IMR-90 (cell line): ENCODE data around the gene DAPK3. TPM values are rescaled to one million over a fixed set of nuclear protein-coding genes. Genes with fewer than 3 reads are reported as not detected.

ENCODE experiments used
- ATAC-seq: fragments of 200-7000 bp; cut with Tn5 transposase; 2 replicates; pipeline ENCODE4 v1.9.1; 2020; ENCODE audit warnings: low read depth, mild to moderate bottlenecking, moderate library complexity
- BruUV-seq: library from RNA; stranded (reverse); fragments of 400-500 nt; replicated peaks from 2 replicates; lab custom pipeline; 2021; lab: Mats Ljungman, UMichigan
- CTCF ChIA-PET: fragments of 300-600 bp; formaldehyde crosslinking; extraction: SDS; loops from one replicate; lab custom pipeline; 2021; ENCODE audit warnings: antibody characterized with exemption; lab: Yijun Ruan, JAX
- POLR2A ChIA-PET: fragments of 300-600 bp; sonication (Branson Sonifier 250); formaldehyde crosslinking; loops from one replicate; lab custom pipeline; 2022; ENCODE audit warnings: antibody characterized with exemption; ENCODE audit not compliant: unreplicated experiment; lab: Charles Lee
- DNase-seq: peaks from one replicate; pipeline ENCODE4 v3.0.0; 2013
- H2AFZ ChIP-seq: replicated peaks from 2 replicates; pipeline ENCODE3; 2013; ENCODE audit warnings: low read length, mild to moderate bottlenecking; ENCODE audit not compliant: poor library complexity
- H2AK5ac ChIP-seq: 2 replicates; pipeline ENCODE4 v1.6.1; 2013; ENCODE audit warnings: low read depth, low read length, inconsistent platforms
- H2AK9ac ChIP-seq: replicated peaks from 2 replicates; pipeline ENCODE3; 2013; ENCODE audit warnings: mild to moderate bottlenecking, low read depth, low read length, moderate library complexity; ENCODE audit not compliant: poor library complexity
- H2BK120ac ChIP-seq: 2 replicates; pipeline ENCODE4 v1.6.1; 2013; ENCODE audit warnings: low read depth, low read length, inconsistent platforms
- H2BK15ac ChIP-seq: 3 replicates; pipeline ENCODE4 v1.6.1; 2013; ENCODE audit warnings: low read depth, low read length, inconsistent platforms
- H2BK20ac ChIP-seq: 2 replicates; pipeline ENCODE4 v1.6.1; 2013; ENCODE audit warnings: low read depth, mild to moderate bottlenecking, inconsistent platforms, low read length, moderate library complexity
- H2BK5ac ChIP-seq: 2 replicates; pipeline ENCODE4 v1.6.1; 2013; ENCODE audit warnings: mild to moderate bottlenecking, low read depth, low read length, inconsistent platforms; ENCODE audit not compliant: poor library complexity, severe bottlenecking
- H3K14ac ChIP-seq: replicated peaks from 2 replicates; pipeline ENCODE4 v1.6.1; 2013; ENCODE audit warnings: low read depth, low read length, inconsistent platforms
- H3K18ac ChIP-seq: 2 replicates; pipeline ENCODE4 v1.6.1; 2013; ENCODE audit warnings: low read depth, low read length, control low read depth
- H3K23ac ChIP-seq: 2 replicates; pipeline ENCODE4 v1.6.1; 2013; ENCODE audit warnings: low read depth, low read length, inconsistent platforms
- H3K27ac ChIP-seq: 2 replicates; pipeline ENCODE4 v1.5.1; 2013; ENCODE audit warnings: mild to moderate bottlenecking, control low read depth, low read length; ENCODE audit not compliant: insufficient read depth
- H3K27me3 ChIP-seq: 2 replicates; pipeline ENCODE4 v1.6.1; 2013; ENCODE audit warnings: low read length; ENCODE audit not compliant: control insufficient read depth, insufficient read depth
- H3K36me3 ChIP-seq: 2 replicates; pipeline ENCODE4 v1.6.1; 2013; ENCODE audit warnings: low read length, mixed read lengths; ENCODE audit not compliant: control insufficient read depth, insufficient read depth
- H3K4ac ChIP-seq: 2 replicates; pipeline ENCODE4 v1.6.1; 2013; ENCODE audit warnings: low read depth, low read length, inconsistent platforms
- H3K4me1 ChIP-seq: 2 replicates; pipeline ENCODE4 v1.6.1; 2013; ENCODE audit warnings: low read length, mixed read lengths; ENCODE audit not compliant: control insufficient read depth, insufficient read depth
- H3K4me2 ChIP-seq: 2 replicates; pipeline ENCODE4 v1.6.1; 2013; ENCODE audit warnings: low read depth, mild to moderate bottlenecking, control low read depth, low read length, moderate library complexity
- H3K4me3 ChIP-seq: 2 replicates; pipeline ENCODE4 v1.5.1; 2013; ENCODE audit warnings: low read depth, mild to moderate bottlenecking, control low read depth, low read length, moderate library complexity; ENCODE audit not compliant: insufficient read depth
- H3K56ac ChIP-seq: 2 replicates; pipeline ENCODE4 v1.6.1; 2013; ENCODE audit warnings: low read length, inconsistent platforms; ENCODE audit not compliant: insufficient read depth; ENCODE audit errors: extremely low read depth
- H3K79me1 ChIP-seq, 2 experiments: 2 replicates each; pipeline ENCODE4 v1.6.1; 2013; ENCODE audit warnings: low read length in 2 of 2, inconsistent platforms in 1 of 2, low read depth in 1 of 2
- H3K9ac ChIP-seq: 2 replicates; pipeline ENCODE4 v1.6.1; 2013; ENCODE audit warnings: low read depth, low read length, control low read depth
- H3K9me1 ChIP-seq: 2 replicates; pipeline ENCODE4 v1.6.1; 2013; ENCODE audit warnings: low read length, inconsistent platforms; ENCODE audit not compliant: insufficient read depth
- H3K9me3 ChIP-seq: 2 replicates; pipeline ENCODE4 v1.6.1; 2013; ENCODE audit warnings: low read length; ENCODE audit not compliant: control insufficient read depth, insufficient read depth
- H4K20me1 ChIP-seq: 2 replicates; pipeline ENCODE4 v1.6.1; 2013; ENCODE audit warnings: low read length, inconsistent platforms; ENCODE audit not compliant: insufficient read depth
- H4K5ac ChIP-seq: 2 replicates; pipeline ENCODE4 v1.6.1; 2013; ENCODE audit warnings: mild to moderate bottlenecking, low read depth, low read length, control low read depth
- H4K8ac ChIP-seq, 2 experiments: 2 replicates each; pipeline ENCODE4 v1.6.1; 2013; ENCODE audit warnings: low read depth in 2 of 2, low read length in 2 of 2, control low read depth in 1 of 2, inconsistent platforms in 1 of 2
- H4K91ac ChIP-seq: 2 replicates; pipeline ENCODE4 v1.6.1; 2013; ENCODE audit warnings: low read depth, low read length, inconsistent platforms; ENCODE audit not compliant: insufficient read depth
- BHLHE40 ChIP-seq: fragments of 150-350 bp; IDR thresholded peaks from 2 replicates; pipeline ENCODE4 v1.6.1; 2016; ENCODE audit warnings: mild to moderate bottlenecking, low read depth, low read length
- CTCF ChIP-seq: conservative IDR thresholded peaks from 2 replicates; pipeline ENCODE4 v1.5.1; 2012; ENCODE audit warnings: mild to moderate bottlenecking, low read depth, low read length, improper control_type of control experiment
- MAZ ChIP-seq: IDR thresholded peaks from 2 replicates; pipeline ENCODE4 v1.6.1; 2012; ENCODE audit warnings: low read depth, mild to moderate bottlenecking, low read length, improper control_type of control experiment, moderate library complexity, borderline replicate concordance
- NFE2L2 ChIP-seq: fragments of 150-350 bp; IDR thresholded peaks from 2 replicates; pipeline ENCODE4 v1.6.1; 2016; ENCODE audit warnings: low read depth, mild to moderate bottlenecking, low read length
- RAD21 ChIP-seq: IDR thresholded peaks from 2 replicates; pipeline ENCODE4 v1.6.1; 2012; ENCODE audit warnings: low read length, improper control_type of control experiment
- RFX5 ChIP-seq: IDR thresholded peaks from 2 replicates; pipeline ENCODE4 v1.8.0; 2012; ENCODE audit warnings: low read depth, mild to moderate bottlenecking, low read length, moderate library complexity
- WGBS, 2 experiments: methylation state at CpG; one replicate each; pipeline versions ENCODE4 v1.1.5 to v1.1.7; 2013; ENCODE audit warnings: missing lambda C conversion rate in 2 of 2; ENCODE audit not compliant: insufficient read length in 1 of 2; ENCODE audit errors: extremely low coverage in 2 of 2; 5-methylcytosine and 5-hydroxymethylcytosine counted together
- dilution Hi-C: fragments of 300-500 bp; cut with HindIII; formaldehyde crosslinking; loops from one replicate; pipeline ENCODE4 v1.14.3; 2018; ENCODE audit warnings: low sequenced_read_pairs; ENCODE audit not compliant: unreplicated experiment
- in situ Hi-C: fragments of 300-500 bp; cut with MboI; formaldehyde crosslinking; loops from 3 replicates; pipeline ENCODE4 v1.14.3; 2019; ENCODE audit warnings: low sequenced_read_pairs, inconsistent platforms, mixed read lengths
- intact Hi-C: fragments of 100-400 bp; cut with micrococcal nuclease; formaldehyde crosslinking; loops from 2 replicates; pipeline ENCODE4 v1.10.0; 2022
- polyA plus RNA-seq, 3 experiments: library from polyadenylated mRNA; depleted of rRNA; stranded (reverse); fragments of >200 nt; gene quantifications; 2 replicates each; pipeline ENCODE4 v1.2.3, GENCODE V29; 2012; ENCODE audit warnings: low replicate concordance in 1 of 3
- total RNA-seq: library from RNA; depleted of rRNA; stranded (reverse); fragments of >200 nt; gene quantifications from 2 replicates; pipeline ENCODE4 v1.2.3, GENCODE V29; 2012

DAPK3 gene
- total and polyA plus RNA-seq, 2 of the 4 experiments (the other 2 are of a cell fraction) = 145 to 188 TPM

DNA sequence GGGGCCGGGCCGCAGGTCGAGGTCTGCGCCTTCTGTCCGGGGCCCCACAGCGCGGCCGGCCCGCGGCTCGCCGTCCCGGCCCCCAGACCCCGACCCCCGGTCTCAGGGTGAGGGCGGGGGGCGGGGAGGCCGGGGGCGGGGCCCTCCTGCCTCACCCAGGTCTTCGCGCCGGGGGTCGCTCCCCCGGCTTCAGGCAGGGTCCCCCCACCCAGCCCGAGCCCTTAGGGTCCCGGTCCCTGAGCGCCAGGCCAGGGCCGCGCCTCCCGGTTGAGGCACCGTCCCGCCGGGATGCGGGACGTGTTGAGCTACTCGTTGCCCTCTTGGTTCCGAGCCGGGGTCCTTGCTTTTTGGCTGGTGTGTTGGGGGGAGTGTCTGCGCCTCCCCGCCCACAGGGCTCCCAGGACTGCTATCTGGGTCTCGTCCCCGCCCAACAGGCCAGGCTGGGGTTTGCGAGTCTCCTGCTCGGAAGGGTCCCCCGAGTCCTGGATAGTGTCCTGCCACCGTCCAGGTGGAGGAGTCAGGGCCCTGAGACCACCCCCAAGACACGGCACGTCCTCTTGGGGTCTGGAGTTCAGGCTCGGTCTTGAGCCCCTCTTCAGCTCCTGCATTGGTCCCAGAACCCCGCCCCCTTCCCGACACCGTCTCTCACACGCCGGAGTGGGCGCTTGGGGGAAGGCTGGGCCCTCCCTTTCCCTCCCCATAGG, 37.1 kb upstream of the DAPK3 start:
- H3K18ac ChIP-seq = no peak overlapping the region
- H3K4ac ChIP-seq = peak overlapping the region; percentile 54
- peak overlapping the region; percentile 12 for H2BK5ac ChIP-seq
- POLR2A ChIA-PET = interaction anchor here (0.8 kb wide), 1 partner anchor 20 kb away, joined by 5 read pairs; no protein-coding TSS in a partner anchor
- no peak overlapping the region for H2BK20ac ChIP-seq
- no peak overlapping the region; the same call in 1 of the 2 replicates for H4K5ac ChIP-seq
- peak overlapping the region; percentile 100 for H3K4me2 ChIP-seq
- H4K91ac ChIP-seq = no peak overlapping the region; the same call in 1 of the 2 replicates
- CTCF ChIA-PET = interaction anchor here (0.7 kb wide), 1 partner anchor 33 kb away, joined by 4 read pairs; no protein-coding TSS in a partner anchor
- H2BK15ac ChIP-seq = no peak overlapping the region
- no peak overlapping the region for H2BK120ac ChIP-seq
- H4K8ac ChIP-seq = peak overlapping the region in 1 of 2 experiments; percentile 21; a peak in 1 of 4 replicates
- in situ Hi-C loops = no loop called here
- H3K4me1 ChIP-seq = peaks cover 24% of the 10 kb centered on the region
- H3K23ac ChIP-seq = peak overlapping the region; percentile 67
- peaks cover 6% of the 10 kb centered on the region; the same call in 1 of the 2 replicates for H3K36me3 ChIP-seq
- DNase-seq = no peak
- H3K9ac ChIP-seq = peak overlapping the region; percentile 86
- peak overlapping the region; percentile 66; the same call in 1 of the 2 replicates for H2AK5ac ChIP-seq
- peak; percentile 5 for ATAC-seq
- intact Hi-C loops = loop anchor here (2.0 kb wide), 1 partner anchor 21 kb away; no protein-coding TSS in a partner anchor
- no peaks in the 10 kb centered on the region for H3K9me1 ChIP-seq
- 0% methylated on average over 15 of the region's 55 CpGs; no CpG with 5 or more reads in 1 of the 2 experiments for WGBS, 2 experiments
- peak overlapping the region; percentile 94 for H2AK9ac ChIP-seq
- H3K27ac ChIP-seq = peak overlapping the region; percentile 56
- no peaks in the 10 kb centered on the region for H3K27me3 ChIP-seq
- H3K4me3 ChIP-seq = peak overlapping the region; percentile 100
- no peak overlapping the region for H3K56ac ChIP-seq
- peaks cover 24 to 56% of the 10 kb centered on the region in 2 experiments for H3K79me1 ChIP-seq
- peaks cover 50% of the 10 kb centered on the region for H4K20me1 ChIP-seq
- dilution Hi-C loops = no loop called here
- TF ChIP-seq BHLHE40 (no peak), CTCF (no peak), RFX5 (no peak), RAD21 (no peak), MAZ (no peak), NFE2L2 (no peak)
- no TSS peak for BruUV-seq
- H3K9me3 ChIP-seq = no peaks in the 10 kb centered on the region
- H3K14ac ChIP-seq = peak overlapping the region; percentile 50; the same call in 1 of the 2 replicates
- H2AFZ ChIP-seq = peak overlapping the region; percentile 98
